HG03139 (cell line): ENCODE data around the gene ZNF148.

Source experiments
- ATAC-seq: cut with Tn5 transposase; IDR thresholded peaks from one replicate; pipeline ENCODE4 v1.9.1; 2021; ENCODE audit not compliant: unreplicated experiment

The ZNF148 gene

DNA sequence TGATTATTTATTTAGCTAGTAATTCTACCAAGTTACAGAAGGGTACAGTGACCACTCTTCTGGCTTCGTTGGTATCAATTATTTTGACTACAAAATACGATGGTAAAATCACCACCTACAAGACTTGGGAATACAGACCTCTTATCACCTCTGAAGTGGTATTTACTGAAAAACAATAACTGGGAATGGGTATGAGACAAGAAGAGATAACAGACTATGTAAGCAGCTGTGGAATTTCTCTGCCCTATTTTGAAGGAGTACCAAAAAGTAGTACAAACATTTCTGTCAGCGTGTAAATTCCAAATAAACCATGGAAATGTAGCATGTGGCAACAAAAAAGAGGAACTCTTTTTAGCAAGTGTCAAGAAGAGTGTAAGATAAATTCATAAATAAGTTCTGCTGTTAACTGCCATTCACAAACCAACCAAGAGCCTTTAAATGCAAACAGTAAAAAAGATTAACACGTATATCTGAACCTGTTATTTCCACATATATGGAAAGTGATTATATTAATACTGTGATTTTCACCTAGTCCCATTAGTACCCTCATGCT, 85.6 kb downstream of the ZNF148 start:
- ATAC-seq = no peak

DNA sequence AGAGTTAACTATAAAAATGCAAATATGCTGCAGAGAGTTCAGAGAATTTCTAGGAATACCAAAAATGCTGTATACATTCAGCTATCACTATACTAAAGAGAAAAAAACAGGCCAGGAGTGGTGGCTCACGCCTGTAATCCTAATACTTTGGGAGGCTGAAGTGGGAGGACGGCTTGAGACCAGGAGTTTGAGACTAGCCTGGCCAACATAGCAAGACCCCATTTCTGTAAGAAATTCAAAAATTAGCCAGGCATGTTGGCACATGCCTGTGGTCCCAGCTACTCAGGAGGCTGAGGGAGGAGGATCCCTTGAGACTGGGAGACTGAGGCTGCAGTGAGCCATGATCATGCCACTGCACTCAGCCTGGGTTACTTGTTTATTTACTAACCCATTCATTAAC, 87.9 kb downstream of the ZNF148 start:
- no peak for ATAC-seq

GRCh38 chr3:125281381-125281780, 93.7 kb downstream of the ZNF148 start:
- ATAC-seq = no peak

GRCh38 chr3:125280668-125281361, 94.3 kb downstream of the ZNF148 start:
- ATAC-seq = no peak

DNA sequence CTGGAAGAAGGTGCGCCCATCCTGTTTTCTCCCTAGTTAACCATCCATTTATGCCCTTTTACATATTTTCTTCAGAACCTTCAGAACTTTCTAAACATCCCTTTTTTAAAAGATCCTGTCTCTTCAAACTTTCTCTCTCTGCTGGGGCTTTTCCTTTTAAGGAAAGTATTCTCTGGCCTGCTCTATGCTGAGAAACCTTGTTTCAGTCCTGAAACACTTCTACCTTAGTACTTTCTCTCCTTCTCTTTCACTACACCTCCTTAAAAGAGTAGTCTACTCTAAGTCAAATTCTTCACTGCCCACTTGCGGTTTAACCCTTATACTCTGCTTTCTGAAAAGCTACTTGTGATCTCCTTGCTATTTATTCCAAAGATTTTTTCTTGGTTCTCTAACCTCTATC, 97.0 kb downstream of the ZNF148 start:
- ATAC-seq = no peak

DNA sequence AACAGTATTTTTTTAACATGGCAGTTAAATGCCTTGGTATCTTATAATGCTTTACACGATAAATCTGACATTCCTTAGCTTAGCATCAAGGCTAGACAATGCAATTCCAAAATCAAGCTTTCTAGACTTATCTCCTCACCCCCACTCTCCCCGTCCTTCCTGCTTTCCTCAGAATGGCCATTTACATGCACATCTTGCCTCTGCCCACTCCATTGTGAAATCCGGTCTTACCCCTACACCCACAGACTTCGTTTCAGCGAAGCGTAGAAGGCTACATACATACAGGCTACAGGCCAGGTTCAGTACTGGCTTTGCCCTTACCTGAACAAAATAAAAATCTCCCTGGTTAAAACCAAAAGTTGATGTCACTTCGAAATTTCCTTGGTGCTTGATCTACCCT, 104.0 kb downstream of the ZNF148 start:
- ATAC-seq = no peak

GRCh38 chr3:125267460-125267859, 107.7 kb downstream of the ZNF148 start:
- no peak for ATAC-seq

- no peak for ATAC-seq
Observed at GRCh38 chr3:125266971-125267370, 108.2 kb downstream of the ZNF148 start.

DNA sequence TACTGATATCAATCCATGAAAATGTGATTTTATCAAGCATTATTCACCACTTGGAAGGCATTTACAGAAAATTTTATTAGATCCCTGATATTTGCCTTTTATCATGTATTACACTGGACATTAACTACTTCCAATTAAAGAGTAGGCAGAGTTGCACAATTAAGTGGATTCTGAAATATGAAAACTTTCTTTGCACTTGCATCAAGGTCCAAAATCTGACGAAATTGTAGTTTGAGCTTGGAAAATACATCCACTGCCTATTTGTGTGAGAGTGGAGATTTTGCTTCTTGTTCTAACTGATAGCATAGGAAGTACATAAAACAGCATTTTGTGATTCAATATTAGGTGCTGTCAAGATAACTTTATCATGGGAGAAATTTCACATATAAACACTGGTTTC, 113.0 kb downstream of the ZNF148 start:
- ATAC-seq = no peak

- no peak for ATAC-seq
Observed at GRCh38 chr3:125261031-125261430, 114.1 kb downstream of the ZNF148 start.

- no peak for ATAC-seq
Observed at GRCh38 chr3:125260158-125260557, 115.0 kb downstream of the ZNF148 start.

DNA sequence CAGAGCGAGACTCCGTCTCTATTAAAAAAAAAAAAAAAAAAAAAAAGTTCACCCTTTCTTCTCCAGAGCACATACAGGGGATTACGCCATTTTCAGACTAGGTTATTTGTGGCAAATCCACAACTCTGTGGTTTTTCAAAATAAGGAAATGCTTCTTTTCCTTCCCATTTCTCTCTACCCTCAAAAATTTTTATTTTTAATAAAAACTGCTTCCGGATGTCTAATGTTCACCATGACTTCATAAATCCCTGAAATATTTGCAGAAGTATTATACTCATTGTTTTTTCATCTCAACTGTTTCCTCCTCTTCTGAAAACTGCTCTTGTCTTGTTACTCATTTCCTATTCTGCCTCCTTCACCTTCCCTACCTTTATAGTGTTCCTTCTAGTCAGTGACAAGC, 117.6 kb downstream of the ZNF148 start:
- ATAC-seq = no peak

DNA sequence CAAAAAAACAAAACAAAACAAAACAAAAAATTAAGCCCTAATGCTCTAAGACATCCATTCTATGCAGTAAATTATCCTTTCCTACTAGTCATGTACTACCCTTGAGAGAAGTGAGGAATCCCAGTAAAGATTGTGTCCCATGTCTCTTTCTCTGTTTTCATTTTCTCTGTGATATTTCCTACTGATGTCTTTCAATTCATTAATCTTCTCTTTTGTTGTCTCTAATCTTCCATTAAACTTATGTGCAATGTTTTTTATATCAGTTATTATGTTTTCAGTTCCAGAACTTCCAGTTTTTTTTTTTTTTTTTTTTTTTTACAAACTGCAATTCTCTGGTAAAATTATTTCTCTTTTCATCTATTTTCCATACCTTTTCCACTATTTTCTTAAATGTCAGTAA, 118.5 kb downstream of the ZNF148 start:
- ATAC-seq = no peak

DNA sequence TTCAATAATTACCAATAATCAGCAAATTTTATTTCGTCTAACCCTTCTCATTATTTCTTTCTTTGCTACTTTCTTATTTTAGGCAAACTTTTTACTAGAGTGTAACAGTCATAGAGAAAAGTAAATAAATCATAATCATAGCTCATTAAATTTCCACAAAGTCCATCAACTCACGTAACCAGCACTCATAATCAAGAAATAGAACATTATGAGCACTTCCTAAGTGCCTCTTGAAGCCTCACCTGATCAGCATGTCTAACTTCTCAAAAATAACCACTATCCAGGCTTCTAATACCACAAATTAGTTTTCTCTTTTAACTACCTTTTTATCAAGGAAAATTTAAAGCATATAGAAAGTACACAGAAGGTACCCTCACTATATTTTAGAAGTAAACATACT, 124.2 kb downstream of the ZNF148 start:
- no peak for ATAC-seq

- ATAC-seq = no peak
Observed at GRCh38 chr3:125246237-125246636, 128.9 kb downstream of the ZNF148 start.

DNA sequence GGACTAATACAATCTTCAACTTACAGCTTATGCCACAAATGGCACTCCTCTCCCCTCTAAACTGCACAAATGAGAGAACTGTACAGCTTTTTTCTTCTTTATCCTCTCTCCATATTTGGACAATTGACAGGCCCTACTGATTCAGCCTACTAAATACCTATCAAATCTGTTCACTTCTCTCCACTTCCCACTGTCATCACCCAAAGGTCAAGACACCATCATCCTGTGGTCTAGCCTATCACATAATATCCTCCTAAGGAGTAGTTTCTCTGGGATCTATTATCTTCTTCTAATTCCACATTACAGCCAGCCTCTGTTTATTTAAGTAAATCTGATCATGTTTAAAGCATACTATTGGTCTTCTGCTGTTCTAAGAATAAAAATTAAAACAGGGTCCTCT, 129.6 kb downstream of the ZNF148 start:
- ATAC-seq = no peak

DNA sequence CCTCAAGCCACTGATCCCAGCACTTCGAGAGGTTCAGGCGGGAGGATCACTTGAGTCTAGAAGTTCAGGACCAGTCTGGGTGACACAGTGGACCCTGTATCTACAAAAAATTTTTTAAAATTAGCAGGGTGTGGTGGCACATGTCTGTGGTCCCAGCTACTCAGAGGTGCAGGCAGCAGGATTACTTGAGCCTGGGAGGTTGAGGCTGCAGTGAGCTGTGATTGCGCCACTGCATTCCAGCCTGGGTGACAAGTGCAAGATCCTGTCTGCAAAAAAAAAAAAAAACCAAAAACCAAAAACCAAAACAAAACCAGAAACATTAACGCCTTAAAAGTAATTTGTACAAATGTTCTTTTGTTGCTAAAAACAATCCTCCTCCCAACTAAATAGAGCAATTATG, 134.6 kb downstream of the ZNF148 start:
- no peak for ATAC-seq

DNA sequence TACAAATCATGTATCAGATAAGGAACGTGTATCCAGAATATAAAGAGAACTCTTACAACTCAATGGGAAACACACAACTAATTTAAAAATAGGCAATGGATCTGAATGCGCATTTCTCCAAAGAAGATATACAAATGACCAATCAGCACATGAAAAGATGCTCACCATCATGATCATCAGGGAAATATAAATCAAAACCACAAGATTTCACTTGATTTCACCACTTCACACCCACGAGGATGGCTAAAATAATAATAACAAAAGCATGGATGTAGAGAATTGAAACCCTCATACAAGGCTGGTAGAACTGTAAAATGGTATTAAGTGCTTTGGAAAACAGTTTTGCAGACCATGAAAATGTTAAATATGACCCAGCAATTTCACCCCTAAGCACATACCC, 135.9 kb downstream of the ZNF148 start:
- no peak for ATAC-seq

DNA sequence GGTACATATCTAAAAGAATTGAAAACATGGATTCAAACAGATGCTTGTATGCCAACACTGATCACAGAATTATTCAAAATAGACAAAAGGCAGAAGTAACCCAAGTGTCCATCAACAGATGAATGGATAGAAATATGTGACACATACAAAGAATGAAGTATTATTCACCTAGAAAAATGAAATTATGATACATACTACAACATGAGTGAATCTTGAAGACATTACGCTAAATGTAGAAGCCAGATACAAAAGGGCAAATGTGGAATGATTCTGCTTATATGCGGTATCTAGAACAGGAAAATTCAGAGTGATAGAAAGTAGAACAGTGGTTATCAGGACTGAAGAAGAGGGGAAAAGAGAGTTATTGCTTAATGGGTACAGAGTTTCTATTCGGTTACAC, 136.4 kb downstream of the ZNF148 start:
- no peak for ATAC-seq

GRCh38 chr3:125236331-125236903, 138.7 kb downstream of the ZNF148 start:
- no peak for ATAC-seq

GRCh38 chr3:125234831-125235230, 140.3 kb downstream of the ZNF148 start:
- ATAC-seq = no peak

DNA sequence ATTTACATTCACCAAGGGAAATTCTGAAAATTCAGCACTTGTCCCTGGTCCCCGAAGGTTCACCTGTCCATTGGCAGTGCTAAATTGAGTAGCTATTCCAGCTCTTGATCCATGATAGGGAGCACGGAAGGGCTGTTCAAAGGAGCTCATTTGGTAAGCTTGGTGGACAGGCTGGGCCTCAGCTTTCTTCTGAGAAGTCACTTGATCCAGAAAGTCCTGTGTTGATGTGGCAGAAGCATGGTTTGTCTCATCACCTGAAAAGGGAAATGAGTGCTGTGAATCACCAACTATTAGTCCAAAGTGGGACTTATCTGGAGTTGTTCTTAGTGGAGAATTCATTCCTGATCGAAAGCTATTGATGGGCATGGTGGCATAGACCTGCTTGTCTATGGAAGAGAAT, 142.7 kb downstream of the ZNF148 start:
- no peak for ATAC-seq

DNA sequence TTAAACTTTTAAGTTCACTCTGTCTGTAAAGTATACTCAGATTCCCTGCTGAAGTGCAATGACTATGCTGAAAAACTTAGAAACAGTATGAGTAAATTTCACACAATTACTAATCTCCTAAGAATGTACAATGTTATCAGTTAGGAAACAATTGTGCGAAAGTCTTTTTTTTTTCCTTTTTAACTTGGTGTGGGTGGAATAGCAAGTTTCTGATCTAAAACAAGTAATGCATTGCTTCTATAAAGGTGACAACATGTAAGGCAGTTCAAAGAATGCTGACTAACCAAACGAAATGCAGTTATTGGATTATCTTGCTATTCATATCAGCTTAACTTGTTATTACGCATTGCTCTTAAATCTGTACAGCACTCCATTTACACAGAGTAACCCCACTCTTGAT, 143.2 kb downstream of the ZNF148 start:
- ATAC-seq = no peak
